C1 segment of cervical spinal cord (tissue), 14 donors: Measurements from ENCODE around the gene RAPH1.
"Not testable (repeated sequence)": the region's sequence is repeated elsewhere in the genome, so short reads cannot be mapped to it uniquely, and the experiment has no call there.

ENCODE experiments used
- DNase-seq, 14 donors: peaks; one replicate each; lab custom pipeline; 2025; lab: John Stamatoyannopoulos, UW

RAPH1 gene

DNA sequence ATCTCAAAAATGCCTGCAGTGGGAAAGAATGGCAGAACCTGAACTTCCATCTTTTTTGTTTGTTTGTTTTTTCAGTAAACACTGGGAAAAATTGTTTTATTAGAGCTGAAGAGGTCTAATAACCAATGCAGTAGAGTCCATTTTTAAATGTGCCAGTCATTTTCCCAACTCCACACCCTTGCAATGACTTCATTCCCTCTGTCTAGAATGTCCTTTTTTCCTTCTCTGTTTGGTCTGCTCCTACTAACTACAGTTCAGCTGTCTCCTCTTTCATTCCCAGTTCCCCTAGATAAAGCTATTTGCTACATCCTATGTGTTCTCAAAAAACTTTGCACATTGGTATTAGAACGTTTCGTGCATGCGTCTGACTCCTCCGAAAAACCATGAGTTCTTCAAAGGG is 9.3 kb upstream of the RAPH1 start:
- no peak for DNase-seq

DNA sequence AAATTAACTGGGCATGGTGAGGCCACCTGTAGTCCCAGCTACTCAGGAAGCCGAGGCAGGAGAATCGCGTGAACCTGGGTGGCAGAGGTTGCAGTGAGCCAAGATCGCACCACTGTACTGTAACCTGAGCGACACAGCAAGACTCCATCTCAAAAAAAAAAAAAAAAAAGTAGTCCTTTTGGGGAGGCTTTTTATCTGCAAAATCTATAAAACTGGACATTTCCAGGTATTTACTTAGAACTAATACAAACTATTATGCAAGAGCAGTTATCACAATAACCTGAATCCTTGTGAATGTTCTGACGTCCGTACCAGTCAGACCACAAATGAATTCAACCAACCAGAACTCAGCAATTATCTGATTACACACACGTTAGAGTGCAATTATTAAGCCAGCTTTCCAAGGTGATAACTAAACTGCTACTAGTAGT is 8.8 kb upstream of the RAPH1 start:
- no peak for DNase-seq

DNA sequence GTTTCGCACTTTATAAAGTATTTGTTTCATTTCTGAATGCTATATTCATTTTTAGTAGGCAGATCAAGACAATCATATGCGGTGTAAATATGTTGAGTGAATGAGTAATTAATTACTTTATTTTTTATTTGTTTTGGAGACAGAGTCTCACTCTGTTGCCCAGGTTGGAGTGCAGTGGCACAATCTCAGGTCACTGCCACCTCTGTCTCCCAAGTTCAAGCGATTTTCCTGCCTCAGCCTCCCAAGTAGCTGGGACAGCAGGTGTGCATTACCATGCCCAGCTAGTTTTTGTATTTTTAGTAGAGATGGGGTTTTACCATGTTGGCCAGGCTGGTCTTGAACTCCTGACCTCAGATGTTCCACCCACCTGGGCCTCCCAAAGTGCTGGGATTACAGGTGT is 5.5 kb upstream of the RAPH1 start:
- not testable (repeated sequence) for DNase-seq

DNA sequence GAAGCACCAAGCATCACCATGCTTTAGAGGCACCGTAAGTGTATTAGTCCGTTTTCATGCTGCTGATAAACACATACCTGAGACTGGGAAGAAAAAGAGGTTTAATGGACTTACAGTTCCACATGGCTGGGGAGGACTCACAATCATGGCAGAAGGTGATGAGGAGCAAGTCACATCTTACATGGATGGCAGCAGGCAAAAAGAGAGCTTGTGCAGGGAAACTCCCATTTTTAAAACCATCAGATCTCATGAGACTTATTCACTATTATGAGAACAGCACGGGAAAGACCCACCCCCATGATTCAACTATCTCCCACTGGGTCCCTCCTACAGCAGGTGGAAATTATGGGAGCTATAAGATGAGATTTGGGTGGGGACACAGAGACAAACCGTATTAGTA is 3.1 kb upstream of the RAPH1 start:
- not testable (repeated sequence) for DNase-seq

DNA sequence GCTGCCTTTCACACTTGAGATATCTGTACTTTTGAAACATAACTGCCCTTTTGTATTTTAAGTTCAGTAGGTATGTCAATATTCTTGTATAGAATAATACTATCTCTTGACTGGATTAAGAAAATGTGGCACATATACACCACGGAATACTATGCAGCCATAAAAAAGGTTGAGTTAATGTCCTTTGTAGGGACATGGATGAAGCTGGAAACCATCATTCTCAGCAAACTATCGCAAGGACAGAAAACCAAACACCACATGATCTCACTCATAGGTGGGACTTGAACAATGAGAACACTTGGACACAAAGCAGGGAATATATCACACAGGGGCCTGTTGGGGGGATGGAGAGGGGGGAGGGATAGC is 1.5 kb upstream of the RAPH1 start:
- DNase-seq = not testable (repeated sequence)

DNA sequence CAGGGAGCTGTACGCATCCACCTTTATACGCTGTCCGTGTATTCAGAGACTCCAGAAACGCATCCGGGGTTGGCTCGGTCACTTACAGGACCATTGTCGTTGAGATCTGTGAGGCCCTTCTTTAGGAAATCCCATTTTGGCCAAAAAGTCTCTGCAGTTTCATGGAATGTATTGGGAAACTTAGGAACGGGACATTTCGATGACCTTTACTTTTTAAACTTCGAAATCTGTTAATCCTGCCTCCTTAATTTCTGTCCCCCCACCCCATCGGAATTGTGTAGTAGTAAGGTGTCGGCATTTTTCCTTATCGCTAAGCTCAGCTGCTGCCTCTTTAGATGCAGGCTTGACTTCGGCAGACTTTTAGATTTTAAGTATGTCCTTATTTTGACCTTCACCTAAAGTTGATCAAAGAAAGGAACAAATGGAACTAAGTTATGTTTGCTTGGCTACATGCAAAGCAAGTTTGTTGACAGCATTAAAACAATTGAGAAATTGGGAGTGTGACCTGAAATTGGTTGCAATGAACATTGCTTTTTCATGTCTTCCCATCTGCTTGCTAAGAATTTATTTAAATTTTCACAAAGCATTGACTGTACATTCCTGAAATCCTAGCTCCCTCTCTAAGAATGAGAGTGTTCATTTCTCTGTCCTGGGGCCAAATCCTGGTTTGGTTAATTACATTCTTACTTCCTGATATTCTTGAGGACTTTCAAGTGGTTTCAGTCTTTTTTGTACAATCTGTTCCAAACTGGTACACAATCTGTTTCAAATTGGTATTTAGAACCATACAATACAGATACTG is 884 bp upstream of the RAPH1 start:
- no peak for DNase-seq

DNA sequence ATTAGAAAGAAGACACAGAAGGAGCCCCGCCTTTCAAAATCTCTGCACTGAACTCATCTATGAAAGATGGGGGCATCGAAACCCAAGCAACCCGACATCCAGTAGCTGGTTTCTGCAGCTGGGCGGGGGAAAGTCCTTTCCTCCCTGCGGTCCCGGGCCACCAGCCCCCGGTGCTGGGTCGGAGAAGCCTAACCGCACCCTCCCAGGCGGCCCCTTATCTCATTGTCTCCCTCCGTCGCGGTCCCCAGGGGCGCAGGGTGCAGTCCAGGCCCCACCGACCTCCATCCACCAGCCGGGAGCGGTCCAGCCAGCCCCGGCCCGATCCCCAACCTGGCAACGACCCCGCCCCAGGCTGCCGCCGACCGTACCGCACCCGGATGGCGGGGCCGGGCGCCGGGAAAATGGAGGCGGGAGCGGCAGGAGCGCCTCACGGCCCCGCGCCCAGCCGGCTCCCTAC is 452 bp downstream of the RAPH1 start:
- DNase-seq = peak in 9 of 14 donors; percentile 31 to 66 (median 53)

DNA sequence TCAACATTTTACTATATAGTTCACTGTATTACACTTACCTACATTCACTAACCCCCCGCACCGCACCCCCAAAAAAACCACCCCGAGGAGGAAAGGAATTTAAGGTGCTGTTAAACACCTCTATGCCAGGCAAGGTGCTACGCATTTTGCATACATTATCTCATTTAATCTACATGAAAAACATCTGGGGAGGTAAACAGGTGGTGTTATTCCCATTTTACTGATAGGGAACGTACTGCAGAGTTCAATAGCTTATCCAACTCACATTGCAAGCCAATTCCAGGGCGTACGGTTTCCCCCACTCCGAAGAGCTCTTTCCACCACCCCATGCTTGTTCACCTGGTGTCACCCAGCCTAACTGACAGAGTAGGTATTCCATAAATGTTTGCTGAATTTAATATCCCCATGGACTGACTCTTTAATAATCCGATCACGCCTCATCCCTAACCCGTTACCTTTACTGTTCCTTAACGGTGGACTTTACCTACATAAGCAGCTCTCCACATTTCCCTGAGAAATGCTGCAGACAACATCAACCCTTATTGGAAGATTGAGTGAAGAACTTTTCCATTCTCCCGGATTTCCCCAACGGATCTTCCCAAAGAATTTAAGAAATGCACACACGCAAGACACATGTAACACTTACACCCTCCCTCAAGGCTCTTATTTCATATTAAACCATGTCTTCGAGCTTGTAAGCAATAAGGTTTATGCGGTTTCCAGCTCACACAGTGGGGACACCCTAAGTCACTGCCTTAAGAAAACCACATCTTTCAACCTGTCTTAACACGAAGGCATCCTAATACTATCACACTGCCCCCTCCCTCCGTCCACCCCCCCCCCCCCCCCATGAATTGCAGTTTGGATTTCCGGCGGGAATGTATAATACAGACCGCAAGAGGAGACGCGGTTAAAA is 1.2 kb downstream of the RAPH1 start:
- DNase-seq = peak in 6 of 14 donors; percentile 0 to 52 (median 11)

DNA sequence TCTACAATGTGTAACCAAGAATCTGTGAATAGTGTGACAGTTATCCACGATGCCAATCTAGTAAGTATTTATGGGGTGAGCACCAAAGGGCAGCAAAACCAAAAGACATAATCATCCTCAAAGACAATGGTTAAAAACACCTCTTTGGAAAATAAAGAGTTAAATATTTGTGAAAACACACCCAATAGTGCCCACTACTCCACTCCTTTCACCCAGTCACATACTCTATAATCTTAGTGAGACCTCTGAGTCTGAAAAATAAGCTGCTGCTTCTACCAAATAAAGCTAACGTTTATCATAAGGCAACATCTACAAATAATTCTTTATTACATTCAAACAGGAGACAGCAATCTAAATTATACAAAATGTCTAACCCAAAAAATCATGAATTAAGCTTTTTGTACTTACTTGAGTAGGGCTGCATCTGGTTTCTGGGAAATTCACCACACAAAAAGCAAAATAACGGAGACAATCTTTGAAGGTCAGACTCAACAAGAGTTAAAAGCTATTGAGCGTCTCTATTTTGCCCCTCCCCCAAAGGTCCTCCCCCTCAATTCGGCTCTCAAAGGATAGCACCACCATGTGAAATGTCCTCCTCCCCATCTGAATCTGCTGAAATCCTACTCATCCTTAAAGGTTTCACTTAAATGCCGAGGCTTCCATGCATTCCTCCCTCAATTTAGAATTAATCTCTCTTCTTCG is 2.0 kb downstream of the RAPH1 start:
- DNase-seq = peak in 3 of 14 donors; percentile 1 to 31 (median 1)

DNA sequence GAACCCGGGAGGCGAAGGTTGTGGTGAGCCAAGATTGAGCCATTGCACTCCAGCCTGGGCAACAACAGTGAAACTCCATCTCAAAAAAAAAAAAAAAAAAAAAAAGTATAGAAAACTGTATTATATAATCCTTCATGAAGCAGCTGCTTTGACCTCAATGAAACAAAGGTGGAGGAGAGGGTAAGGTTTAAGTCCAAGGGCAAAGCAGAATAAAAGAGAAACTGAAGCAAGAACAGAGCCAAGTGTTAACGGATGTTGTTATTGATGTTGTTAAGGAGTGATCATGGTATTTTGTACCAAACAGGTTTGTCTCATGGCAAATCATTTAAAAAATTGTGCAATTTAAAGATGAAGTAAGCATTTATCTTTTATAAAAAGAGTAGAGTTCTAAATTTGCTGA is 7.4 kb downstream of the RAPH1 start:
- no peak for DNase-seq

DNA sequence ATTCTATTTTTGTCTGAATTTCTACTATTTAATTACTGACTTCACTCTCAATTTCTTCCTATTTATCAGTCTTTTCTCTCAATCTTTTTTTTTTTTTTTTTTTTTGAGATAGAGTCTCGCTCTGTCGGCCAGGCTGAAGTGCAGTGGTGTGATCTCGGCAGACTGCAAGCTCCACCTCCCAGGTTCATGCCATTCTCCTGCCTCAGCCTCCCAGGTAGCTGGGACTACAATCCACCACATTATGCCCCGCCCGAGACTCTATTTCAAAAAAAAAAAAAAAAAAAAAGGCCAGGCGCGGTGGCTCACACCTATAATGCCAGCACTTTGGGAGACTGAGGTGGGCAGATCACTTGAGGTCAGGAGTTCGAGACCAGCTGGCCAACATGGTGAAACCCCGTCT is 21.8 kb downstream of the RAPH1 start:
- not testable (repeated sequence) for DNase-seq

DNA sequence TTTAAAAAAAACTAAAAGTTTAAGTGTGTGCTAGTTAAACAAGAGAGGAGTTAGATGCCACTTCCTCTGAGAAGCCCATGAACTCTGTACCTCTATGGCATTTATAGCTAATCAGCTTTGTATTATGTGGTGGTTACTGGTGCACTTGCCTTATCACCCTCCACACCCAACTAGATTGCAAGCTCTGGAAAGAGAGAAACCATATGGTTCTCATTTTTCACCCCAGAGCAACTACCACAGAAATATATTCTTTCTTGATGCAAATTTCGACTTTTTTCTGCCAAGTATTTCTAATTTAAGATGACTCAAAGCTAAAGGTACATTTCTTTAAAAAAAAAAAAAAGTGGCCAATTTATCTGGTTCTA is 24.2 kb downstream of the RAPH1 start:
- no peak for DNase-seq

DNA sequence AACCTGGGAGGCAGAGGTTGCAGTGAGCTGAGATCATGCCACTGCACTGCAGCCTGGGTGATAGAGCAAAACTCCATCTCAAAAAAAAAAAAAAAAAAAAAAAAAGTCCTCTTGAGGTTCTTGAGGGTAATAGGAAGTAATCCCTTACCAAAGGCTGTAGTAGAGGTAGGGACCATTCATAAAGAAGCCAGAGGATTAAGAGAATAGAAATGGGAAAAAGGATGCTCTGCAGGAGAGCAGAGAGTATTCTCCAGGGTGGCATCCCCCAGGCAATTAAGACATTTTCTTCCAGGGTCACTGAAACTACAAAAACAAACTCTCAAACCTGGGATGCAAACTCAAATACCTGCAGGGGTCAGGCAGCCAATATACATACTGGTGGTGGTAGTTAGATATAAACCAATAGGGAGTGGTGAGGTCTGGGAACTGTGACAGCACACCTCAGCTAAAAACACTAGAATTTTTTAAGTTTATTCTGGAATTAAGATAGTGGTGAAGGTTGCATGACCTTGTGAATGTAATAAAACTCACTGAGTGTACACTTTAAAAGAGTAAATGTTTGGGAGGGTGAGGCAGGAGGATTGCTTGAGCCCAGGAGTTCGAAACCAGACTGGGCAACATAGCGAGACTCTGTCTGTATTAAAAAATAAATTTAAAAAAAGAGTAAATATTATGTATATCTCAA is 24.7 kb downstream of the RAPH1 start:
- no peak for DNase-seq

DNA sequence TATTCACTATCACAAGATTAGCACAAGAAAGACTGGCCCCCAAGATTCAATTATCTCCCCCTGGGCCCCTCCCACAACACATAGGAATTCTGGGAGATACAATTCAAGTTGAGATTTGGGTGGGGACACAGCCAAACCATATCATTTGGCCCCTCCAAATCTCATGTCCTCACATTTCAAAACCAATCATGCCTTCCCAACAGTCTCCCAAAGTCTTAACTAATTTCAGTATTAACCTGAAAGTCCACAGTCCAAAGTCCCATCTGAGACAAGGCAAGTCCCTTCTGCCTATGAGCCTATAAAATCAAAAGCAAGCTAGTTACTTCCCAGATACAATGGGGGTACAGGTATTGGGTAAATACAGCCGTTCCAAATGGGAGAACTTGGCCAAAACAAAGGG is 31.6 kb downstream of the RAPH1 start:
- DNase-seq = not testable (repeated sequence)

DNA sequence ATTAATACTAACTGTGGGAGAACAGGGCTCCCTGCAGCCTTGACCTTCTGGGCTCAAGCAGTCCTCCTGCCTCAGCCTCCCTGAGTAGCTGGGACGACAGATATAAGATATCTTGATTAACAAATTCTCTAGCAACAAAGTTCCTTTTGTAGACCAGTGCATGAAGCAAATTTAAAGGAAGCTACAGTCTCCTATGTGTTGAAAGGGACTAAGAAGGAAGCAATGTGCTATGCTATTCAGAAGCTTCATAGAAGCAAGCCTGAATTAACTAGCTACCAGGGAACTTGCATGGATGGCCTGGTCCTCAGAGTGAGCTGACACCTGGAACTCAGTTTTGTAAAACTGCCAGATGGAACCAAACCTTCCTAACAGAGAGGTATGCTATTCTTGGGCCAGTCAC is 33.2 kb downstream of the RAPH1 start:
- DNase-seq = no peak

DNA sequence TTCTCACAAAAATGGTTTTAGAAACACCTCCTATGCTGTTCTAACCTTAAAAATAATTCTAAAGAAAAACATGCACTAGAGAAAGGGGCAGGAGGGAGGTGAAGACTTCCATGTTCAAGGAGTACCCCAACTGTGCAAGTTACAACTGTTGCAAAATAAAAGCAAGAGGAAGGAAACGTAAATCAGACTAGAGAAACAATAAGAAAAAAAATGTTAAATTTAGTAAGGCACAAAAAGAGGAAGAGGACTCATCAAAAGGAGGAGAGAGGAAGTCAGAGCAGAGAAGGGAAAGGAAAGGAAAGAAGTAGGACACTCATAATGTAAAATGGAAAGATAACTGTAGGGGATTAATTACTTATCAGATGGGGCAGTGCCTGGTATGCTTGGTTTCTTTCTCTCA is 34.1 kb downstream of the RAPH1 start:
- no peak for DNase-seq

DNA sequence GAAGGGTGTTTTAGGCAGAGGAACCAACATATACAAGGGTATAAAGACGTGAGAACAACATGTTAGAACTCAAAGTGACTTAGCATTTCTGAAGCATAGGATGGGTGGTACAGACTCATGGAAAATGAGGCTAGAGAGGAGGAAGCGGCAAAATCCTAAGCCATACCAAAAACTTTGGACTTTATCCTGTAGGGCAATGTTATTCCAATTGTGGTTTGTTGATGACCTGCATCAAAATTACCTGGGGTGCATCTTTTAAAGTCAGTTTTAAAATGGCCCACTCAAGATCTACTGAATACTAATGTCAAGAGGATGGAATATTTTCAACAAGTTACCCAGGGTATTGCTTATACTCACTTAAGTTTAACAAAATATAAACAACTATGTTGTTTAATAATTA is 34.8 kb downstream of the RAPH1 start:
- no peak for DNase-seq

DNA sequence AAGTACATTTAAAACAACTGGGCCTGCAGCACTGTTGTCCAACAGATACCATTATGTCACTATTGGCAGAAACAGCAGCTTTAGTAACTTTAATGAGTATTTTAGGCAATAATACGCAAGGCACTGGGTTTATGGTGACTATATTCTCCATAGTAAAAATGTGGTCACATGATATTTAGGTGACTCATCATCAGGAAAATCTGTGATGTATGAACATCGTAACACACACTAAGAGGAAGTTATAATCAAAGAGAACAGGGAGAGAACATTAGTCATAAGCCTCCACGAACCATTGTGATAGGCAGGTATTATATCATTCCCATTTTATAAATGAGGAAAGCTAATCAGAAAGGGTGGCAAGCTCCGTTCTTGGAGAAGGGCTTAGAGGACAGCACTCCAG is 36.9 kb downstream of the RAPH1 start:
- no peak for DNase-seq

DNA sequence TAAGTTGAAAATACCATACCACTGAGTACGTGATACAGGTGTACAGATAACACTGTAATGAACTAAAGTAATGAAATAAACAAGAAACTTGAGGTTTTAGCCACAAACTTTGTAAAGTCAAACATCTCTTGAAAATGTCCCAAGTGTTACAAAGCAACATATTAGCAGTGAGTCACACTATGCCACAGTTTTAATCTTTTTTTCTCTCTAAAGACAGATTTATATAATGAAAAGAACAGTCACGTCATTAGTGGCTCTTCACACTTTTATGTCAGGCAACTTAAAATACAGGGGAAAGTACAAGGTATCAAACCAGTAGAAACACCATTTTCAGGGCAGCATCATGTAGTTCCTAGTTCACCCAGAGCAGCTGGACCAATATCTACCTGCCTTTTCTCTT is 42.1 kb downstream of the RAPH1 start:
- DNase-seq = no peak

DNA sequence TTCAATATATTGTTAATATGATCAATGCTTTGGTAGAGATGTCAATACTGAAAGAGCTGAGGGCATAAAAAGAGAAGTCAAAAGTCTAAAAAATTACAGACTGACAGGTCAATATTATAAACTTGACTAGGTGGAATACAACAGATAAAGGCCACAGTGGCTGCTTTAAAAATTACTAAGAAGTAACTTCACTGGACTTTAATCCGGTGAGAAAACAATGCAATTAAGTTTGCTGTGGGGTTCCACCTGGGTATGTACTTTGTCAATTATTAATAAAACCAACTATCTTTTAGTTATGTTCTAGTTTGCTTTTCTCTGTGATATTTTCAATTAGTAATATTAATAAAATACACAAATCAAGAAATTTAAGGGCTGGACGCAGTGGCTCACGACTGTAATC is 44.7 kb downstream of the RAPH1 start:
- no peak for DNase-seq

DNA sequence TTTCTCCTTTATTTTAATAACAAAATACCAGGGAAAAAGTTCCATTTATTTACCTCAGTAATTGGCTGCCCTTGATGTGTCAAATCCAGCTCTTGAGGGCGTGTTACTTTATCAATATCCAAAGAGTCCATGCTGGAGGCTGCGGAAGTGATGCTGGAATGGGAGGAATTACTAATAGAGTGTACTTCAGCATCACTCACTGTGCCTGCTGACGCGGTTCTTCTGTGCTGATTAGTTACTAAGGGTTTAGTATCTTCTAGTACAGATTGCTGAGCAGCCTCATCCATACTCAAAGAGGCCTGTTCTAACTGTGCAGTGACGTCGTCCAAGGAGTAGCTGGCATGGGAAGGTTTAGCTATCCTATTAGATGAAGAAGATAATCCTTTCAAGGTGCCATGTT is 45.6 kb downstream of the RAPH1 start:
- no peak for DNase-seq
